22Rv1 (cell line): ENCODE data around the gene FIS1.

Experiments used
- CTCF ChIP-seq: fragments of 450-650 bp; IDR thresholded peaks from 2 replicates; pipeline ENCODE4 v1.5.1; 2017; ENCODE audit warnings: mild to moderate bottlenecking
- ZFX ChIP-seq: fragments of 450-650 bp; IDR thresholded peaks from 2 replicates; pipeline ENCODE4 v1.6.1; 2017; ENCODE audit warnings: antibody characterized with exemption, borderline replicate concordance

GRCh38 chr7:101218236-101219125 lies 26.4 kb downstream of the FIS1 start:
- TF ChIP-seq CTCF (no peak), ZFX (no peak)
